GM21515 (cell line): ENCODE results near the gene SUSD2.
"Not testable (repeated sequence)": the region's sequence is repeated elsewhere in the genome, so short reads cannot be mapped to it uniquely, and the experiment has no call there.

ENCODE experiments used
- ATAC-seq: cut with Tn5 transposase; IDR thresholded peaks from one replicate; pipeline ENCODE4 v1.9.1; 2021; ENCODE audit not compliant: unreplicated experiment

Gene SUSD2

GRCh38 chr22:24171822-24172221 lies 9.5 kb upstream of the SUSD2 start:
- ATAC-seq = no peak

GRCh38 chr22:24175160-24175808 lies 6.0 kb upstream of the SUSD2 start:
- ATAC-seq = no peak

GRCh38 chr22:24176040-24176439 lies 5.2 kb upstream of the SUSD2 start:
- no peak for ATAC-seq

- ATAC-seq = no peak
These were observed 4.7 kb upstream of the SUSD2 start for GRCh38 chr22:24176630-24177029.

- no peak for ATAC-seq
These were observed 4.2 kb upstream of the SUSD2 start for GRCh38 chr22:24177045-24177444.

GRCh38 chr22:24177456-24177855 lies 3.8 kb upstream of the SUSD2 start:
- no peak for ATAC-seq

GRCh38 chr22:24178021-24178431 lies 3.3 kb upstream of the SUSD2 start:
- no peak for ATAC-seq

- ATAC-seq = no peak
These were observed 2.5 kb upstream of the SUSD2 start for GRCh38 chr22:24178502-24179440.

GRCh38 chr22:24179478-24180210 lies 1.6 kb upstream of the SUSD2 start:
- ATAC-seq = no peak

- ATAC-seq = no peak
These were observed 785 bp upstream of the SUSD2 start for GRCh38 chr22:24180316-24181087.

GRCh38 chr22:24181996-24182899 lies 961 bp downstream of the SUSD2 start:
- ATAC-seq = no peak

- ATAC-seq = not testable (repeated sequence)
These were observed 1.6 kb downstream of the SUSD2 start for GRCh38 chr22:24182900-24183246.

GRCh38 chr22:24183321-24184031 lies 2.2 kb downstream of the SUSD2 start:
- no peak for ATAC-seq

- ATAC-seq = no peak
These were observed 2.9 kb downstream of the SUSD2 start for GRCh38 chr22:24184057-24184798.

GRCh38 chr22:24185001-24185500 lies 3.8 kb downstream of the SUSD2 start:
- ATAC-seq = no peak

GRCh38 chr22:24185501-24186351 lies 4.4 kb downstream of the SUSD2 start:
- no peak for ATAC-seq

GRCh38 chr22:24186352-24186740 lies 5.1 kb downstream of the SUSD2 start:
- no peak for ATAC-seq
